ENCODE measurements around the gene SH3D19.

- TF ChIP-seq, protein P1, sequence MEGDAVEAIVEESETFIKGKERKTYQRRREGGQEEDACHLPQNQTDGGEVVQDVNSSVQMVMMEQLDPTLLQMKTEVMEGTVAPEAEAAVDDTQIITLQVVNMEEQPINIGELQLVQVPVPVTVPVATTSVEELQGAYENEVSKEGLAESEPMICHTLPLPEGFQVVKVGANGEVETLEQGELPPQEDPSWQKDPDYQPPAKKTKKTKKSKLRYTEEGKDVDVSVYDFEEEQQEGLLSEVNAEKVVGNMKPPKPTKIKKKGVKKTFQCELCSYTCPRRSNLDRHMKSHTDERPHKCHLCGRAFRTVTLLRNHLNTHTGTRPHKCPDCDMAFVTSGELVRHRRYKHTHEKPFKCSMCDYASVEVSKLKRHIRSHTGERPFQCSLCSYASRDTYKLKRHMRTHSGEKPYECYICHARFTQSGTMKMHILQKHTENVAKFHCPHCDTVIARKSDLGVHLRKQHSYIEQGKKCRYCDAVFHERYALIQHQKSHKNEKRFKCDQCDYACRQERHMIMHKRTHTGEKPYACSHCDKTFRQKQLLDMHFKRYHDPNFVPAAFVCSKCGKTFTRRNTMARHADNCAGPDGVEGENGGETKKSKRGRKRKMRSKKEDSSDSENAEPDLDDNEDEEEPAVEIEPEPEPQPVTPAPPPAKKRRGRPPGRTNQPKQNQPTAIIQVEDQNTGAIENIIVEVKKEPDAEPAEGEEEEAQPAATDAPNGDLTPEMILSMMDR (conservative IDR thresholded peaks at IDR 0.05; ENCODE audit: low read length): no peak
- no peak for TF ChIP-seq EZH2phosphoT487 (IDR thresholded peaks at IDR 0.05; ENCODE audit: borderline replicate concordance, low read depth, low read length)
These were observed 21.2 kb downstream of the SH3D19 start for GRCh38 chr4:151304226-151304625.

Measured in OCI-LY7 (cell line).